ENCODE data around the gene METTL23.
"Not testable (repeated sequence)": the region's sequence is repeated elsewhere in the genome, so short reads cannot be mapped to it uniquely, and the experiment has no call there.

Gene METTL23

GRCh38 chr17:76696763-76697701, 29.6 kb upstream of the METTL23 start:
- no peak overlapping the region for H3K4me3 ChIP-seq (ENCODE audit: low read depth in 1 of 2, low read length in 2 of 2)
- no peaks in the 10 kb centered on the region for H3K27me3 ChIP-seq (ENCODE audit: control insufficient read depth in 1 of 2, insufficient read depth in 2 of 2, low read length in 2 of 2)
- H3K27ac ChIP-seq (ENCODE audit: low read depth, low read length) = no peak overlapping the region
- H3K9me3 ChIP-seq (ENCODE audit: control insufficient read depth in 1 of 2, low read length in 2 of 2) = no peaks in the 10 kb centered on the region
- no peak overlapping the region for H3K9ac ChIP-seq (ENCODE audit: low read depth in 1 of 2, low read length in 2 of 2)
- H3K4me1 ChIP-seq (ENCODE audit: control insufficient read depth in 1 of 2, insufficient read depth in 2 of 2, low read length in 2 of 2) = peaks cover 0 to 15% of the 10 kb centered on the region in 2 donors
- H3K36me3 ChIP-seq (ENCODE audit: control insufficient read depth in 1 of 2, insufficient read depth in 2 of 2, low read length in 2 of 2) = no peaks in the 10 kb centered on the region

- Histone ChIP-seq H3K27me3 (ENCODE audit: control insufficient read depth in 1 of 2, insufficient read depth in 2 of 2, low read length in 2 of 2) (no peaks in the 10 kb centered on the region), H3K4me1 (ENCODE audit: control insufficient read depth in 1 of 2, insufficient read depth in 2 of 2, low read length in 2 of 2) (peaks cover 0 to 15% of the 10 kb centered on the region in 2 donors), H3K9me3 (ENCODE audit: control insufficient read depth in 1 of 2, low read length in 2 of 2) (no peaks in the 10 kb centered on the region), H3K9ac (ENCODE audit: low read depth in 1 of 2, low read length in 2 of 2) (no peak overlapping the region), H3K4me3 (ENCODE audit: low read depth in 1 of 2, low read length in 2 of 2) (no peak overlapping the region), H3K27ac (ENCODE audit: low read depth, low read length) (no peak overlapping the region), H3K36me3 (ENCODE audit: control insufficient read depth in 1 of 2, insufficient read depth in 2 of 2, low read length in 2 of 2) (no peaks in the 10 kb centered on the region)
Observed at GRCh38 chr17:76697702-76698465, 28.8 kb upstream of the METTL23 start.

GRCh38 chr17:76698466-76698977, 28.1 kb upstream of the METTL23 start:
- H3K9me3 ChIP-seq (ENCODE audit: control insufficient read depth in 1 of 2, low read length in 2 of 2); H3K27ac ChIP-seq (ENCODE audit: low read depth, low read length); H3K36me3 ChIP-seq (ENCODE audit: control insufficient read depth in 1 of 2, insufficient read depth in 2 of 2, low read length in 2 of 2); H3K4me3 ChIP-seq (ENCODE audit: low read depth in 1 of 2, low read length in 2 of 2); H3K27me3 ChIP-seq (ENCODE audit: control insufficient read depth in 1 of 2, insufficient read depth in 2 of 2, low read length in 2 of 2); H3K9ac ChIP-seq (ENCODE audit: low read depth in 1 of 2, low read length in 2 of 2): not testable (repeated sequence)
- H3K4me1 ChIP-seq (ENCODE audit: control insufficient read depth in 1 of 2, insufficient read depth in 2 of 2, low read length in 2 of 2) = peaks cover 0 to 15% of the 10 kb centered on the region in 2 donors

- H3K36me3 ChIP-seq (ENCODE audit: control insufficient read depth in 1 of 2, insufficient read depth in 2 of 2, low read length in 2 of 2) = no peaks in the 10 kb centered on the region
- no peaks in the 10 kb centered on the region for H3K27me3 ChIP-seq (ENCODE audit: control insufficient read depth in 1 of 2, insufficient read depth in 2 of 2, low read length in 2 of 2)
- H3K27ac ChIP-seq (ENCODE audit: low read depth, low read length) = peak overlapping the region; percentile 74
- H3K4me1 ChIP-seq (ENCODE audit: control insufficient read depth in 1 of 2, insufficient read depth in 2 of 2, low read length in 2 of 2) = peaks cover 0 to 15% of the 10 kb centered on the region in 2 donors
- H3K4me3 ChIP-seq (ENCODE audit: low read depth in 1 of 2, low read length in 2 of 2) = no peak overlapping the region
- H3K9ac ChIP-seq (ENCODE audit: low read depth in 1 of 2, low read length in 2 of 2) = peak overlapping the region; percentile 35 to 47
- no peaks in the 10 kb centered on the region for H3K9me3 ChIP-seq (ENCODE audit: control insufficient read depth in 1 of 2, low read length in 2 of 2)
Observed at GRCh38 chr17:76700270-76700616, 26.4 kb upstream of the METTL23 start.

GRCh38 chr17:76700617-76701470, 25.8 kb upstream of the METTL23 start:
- Histone ChIP-seq H3K27me3 (ENCODE audit: control insufficient read depth in 1 of 2, insufficient read depth in 2 of 2, low read length in 2 of 2) (no peaks in the 10 kb centered on the region), H3K36me3 (ENCODE audit: control insufficient read depth in 1 of 2, insufficient read depth in 2 of 2, low read length in 2 of 2) (no peaks in the 10 kb centered on the region), H3K4me3 (ENCODE audit: low read depth in 1 of 2, low read length in 2 of 2) (peak overlapping the region in 1 of 2 donors; percentile 5), H3K9ac (ENCODE audit: low read depth in 1 of 2, low read length in 2 of 2) (peak overlapping the region; percentile 35 to 47), H3K9me3 (ENCODE audit: control insufficient read depth in 1 of 2, low read length in 2 of 2) (no peaks in the 10 kb centered on the region), H3K27ac (ENCODE audit: low read depth, low read length) (peak overlapping the region; percentile 74), H3K4me1 (ENCODE audit: control insufficient read depth in 1 of 2, insufficient read depth in 2 of 2, low read length in 2 of 2) (peaks cover 0 to 15% of the 10 kb centered on the region in 2 donors)

- Histone ChIP-seq H3K4me1 (ENCODE audit: control insufficient read depth in 1 of 2, insufficient read depth in 2 of 2, low read length in 2 of 2) (peaks cover 0 to 14% of the 10 kb centered on the region in 2 donors), H3K27me3 (ENCODE audit: control insufficient read depth in 1 of 2, insufficient read depth in 2 of 2, low read length in 2 of 2) (no peaks in the 10 kb centered on the region), H3K9me3 (ENCODE audit: control insufficient read depth in 1 of 2, low read length in 2 of 2) (no peaks in the 10 kb centered on the region), H3K9ac (ENCODE audit: low read depth in 1 of 2, low read length in 2 of 2) (peak overlapping the region in 1 of 2 donors; percentile 35), H3K36me3 (ENCODE audit: control insufficient read depth in 1 of 2, insufficient read depth in 2 of 2, low read length in 2 of 2) (no peaks in the 10 kb centered on the region), H3K4me3 (ENCODE audit: low read depth in 1 of 2, low read length in 2 of 2) (no peak overlapping the region), H3K27ac (ENCODE audit: low read depth, low read length) (peak overlapping the region; percentile 18)
Observed at GRCh38 chr17:76701471-76701967, 25.1 kb upstream of the METTL23 start.

GRCh38 chr17:76702076-76702475, 24.6 kb upstream of the METTL23 start:
- H3K36me3 ChIP-seq (ENCODE audit: control insufficient read depth in 1 of 2, insufficient read depth in 2 of 2, low read length in 2 of 2) = no peaks in the 10 kb centered on the region
- H3K4me1 ChIP-seq (ENCODE audit: control insufficient read depth in 1 of 2, insufficient read depth in 2 of 2, low read length in 2 of 2) = peaks cover 0 to 8% of the 10 kb centered on the region in 2 donors
- no peaks in the 10 kb centered on the region for H3K27me3 ChIP-seq (ENCODE audit: control insufficient read depth in 1 of 2, insufficient read depth in 2 of 2, low read length in 2 of 2)
- H3K4me3 ChIP-seq (ENCODE audit: low read depth in 1 of 2, low read length in 2 of 2) = no peak overlapping the region
- H3K9me3 ChIP-seq (ENCODE audit: control insufficient read depth in 1 of 2, low read length in 2 of 2) = no peaks in the 10 kb centered on the region
- no peak overlapping the region for H3K9ac ChIP-seq (ENCODE audit: low read depth in 1 of 2, low read length in 2 of 2)
- no peak overlapping the region for H3K27ac ChIP-seq (ENCODE audit: low read depth, low read length)

- H3K27me3 ChIP-seq (ENCODE audit: control insufficient read depth in 1 of 2, insufficient read depth in 2 of 2, low read length in 2 of 2) = no peaks in the 10 kb centered on the region
- H3K4me3 ChIP-seq (ENCODE audit: low read depth in 1 of 2, low read length in 2 of 2) = no peak overlapping the region
- no peak overlapping the region for H3K27ac ChIP-seq (ENCODE audit: low read depth, low read length)
- no peaks in the 10 kb centered on the region for H3K9me3 ChIP-seq (ENCODE audit: control insufficient read depth in 1 of 2, low read length in 2 of 2)
- no peaks in the 10 kb centered on the region for H3K36me3 ChIP-seq (ENCODE audit: control insufficient read depth in 1 of 2, insufficient read depth in 2 of 2, low read length in 2 of 2)
- H3K9ac ChIP-seq (ENCODE audit: low read depth in 1 of 2, low read length in 2 of 2) = no peak overlapping the region
- peaks cover 4 to 8% of the 10 kb centered on the region in 2 donors for H3K4me1 ChIP-seq (ENCODE audit: control insufficient read depth in 1 of 2, insufficient read depth in 2 of 2, low read length in 2 of 2)
Observed at GRCh38 chr17:76702941-76703637, 23.6 kb upstream of the METTL23 start.

- Histone ChIP-seq H3K27ac (ENCODE audit: low read depth, low read length) (no peak overlapping the region), H3K4me1 (ENCODE audit: control insufficient read depth in 1 of 2, insufficient read depth in 2 of 2, low read length in 2 of 2) (peaks cover 4 to 12% of the 10 kb centered on the region in 2 donors), H3K36me3 (ENCODE audit: control insufficient read depth in 1 of 2, insufficient read depth in 2 of 2, low read length in 2 of 2) (no peaks in the 10 kb centered on the region), H3K27me3 (ENCODE audit: control insufficient read depth in 1 of 2, insufficient read depth in 2 of 2, low read length in 2 of 2) (no peaks in the 10 kb centered on the region), H3K9me3 (ENCODE audit: control insufficient read depth in 1 of 2, low read length in 2 of 2) (no peaks in the 10 kb centered on the region), H3K4me3 (ENCODE audit: low read depth in 1 of 2, low read length in 2 of 2) (no peak overlapping the region), H3K9ac (ENCODE audit: low read depth in 1 of 2, low read length in 2 of 2) (no peak overlapping the region)
Observed at GRCh38 chr17:76704805-76705204, 21.8 kb upstream of the METTL23 start.
